ENCODE results near the gene UQCRHL.

DNA sequence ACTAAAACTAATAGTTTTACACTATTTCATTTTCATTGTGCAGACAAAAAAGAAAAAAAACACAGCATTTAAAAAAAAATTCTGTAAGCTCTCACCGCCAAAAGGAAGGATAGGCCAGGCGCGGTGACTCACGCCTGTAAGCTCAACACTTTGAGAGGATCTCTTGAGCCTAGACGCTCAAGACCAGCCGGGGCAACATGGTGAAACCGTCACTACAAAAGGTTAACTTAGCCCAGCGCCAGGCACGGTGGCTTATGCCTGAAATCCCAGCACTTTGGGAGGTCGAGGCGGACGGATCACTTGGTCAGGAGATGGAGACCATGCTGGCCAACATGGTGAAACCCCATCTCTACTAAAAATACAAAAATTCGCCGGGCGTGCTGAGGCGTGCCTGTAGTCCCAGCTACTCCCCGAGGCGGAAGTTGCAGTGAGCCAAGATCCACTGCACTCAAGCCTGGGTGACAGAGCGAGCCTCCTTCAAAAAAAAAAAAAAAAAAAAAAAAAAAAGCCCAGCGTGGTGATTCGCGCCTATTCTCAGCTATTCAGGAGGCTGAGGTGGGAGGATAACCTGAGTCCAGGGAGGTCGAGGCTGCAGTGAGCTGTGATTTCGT lies 25.7 kb upstream of the UQCRHL start:
- TF ChIP-seq EZH2 (IDR thresholded peaks at IDR 0.05) = no peak
- TF ChIP-seq, protein P1, sequence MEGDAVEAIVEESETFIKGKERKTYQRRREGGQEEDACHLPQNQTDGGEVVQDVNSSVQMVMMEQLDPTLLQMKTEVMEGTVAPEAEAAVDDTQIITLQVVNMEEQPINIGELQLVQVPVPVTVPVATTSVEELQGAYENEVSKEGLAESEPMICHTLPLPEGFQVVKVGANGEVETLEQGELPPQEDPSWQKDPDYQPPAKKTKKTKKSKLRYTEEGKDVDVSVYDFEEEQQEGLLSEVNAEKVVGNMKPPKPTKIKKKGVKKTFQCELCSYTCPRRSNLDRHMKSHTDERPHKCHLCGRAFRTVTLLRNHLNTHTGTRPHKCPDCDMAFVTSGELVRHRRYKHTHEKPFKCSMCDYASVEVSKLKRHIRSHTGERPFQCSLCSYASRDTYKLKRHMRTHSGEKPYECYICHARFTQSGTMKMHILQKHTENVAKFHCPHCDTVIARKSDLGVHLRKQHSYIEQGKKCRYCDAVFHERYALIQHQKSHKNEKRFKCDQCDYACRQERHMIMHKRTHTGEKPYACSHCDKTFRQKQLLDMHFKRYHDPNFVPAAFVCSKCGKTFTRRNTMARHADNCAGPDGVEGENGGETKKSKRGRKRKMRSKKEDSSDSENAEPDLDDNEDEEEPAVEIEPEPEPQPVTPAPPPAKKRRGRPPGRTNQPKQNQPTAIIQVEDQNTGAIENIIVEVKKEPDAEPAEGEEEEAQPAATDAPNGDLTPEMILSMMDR (IDR thresholded peaks at IDR 0.05) = no peak

All from neural progenitor cell (in vitro differentiated cells).